Measurements from ENCODE around the gene WASL.
"Not testable (repeated sequence)": the region's sequence is repeated elsewhere in the genome, so short reads cannot be mapped to it uniquely, and the experiment has no call there.

Gene WASL

DNA sequence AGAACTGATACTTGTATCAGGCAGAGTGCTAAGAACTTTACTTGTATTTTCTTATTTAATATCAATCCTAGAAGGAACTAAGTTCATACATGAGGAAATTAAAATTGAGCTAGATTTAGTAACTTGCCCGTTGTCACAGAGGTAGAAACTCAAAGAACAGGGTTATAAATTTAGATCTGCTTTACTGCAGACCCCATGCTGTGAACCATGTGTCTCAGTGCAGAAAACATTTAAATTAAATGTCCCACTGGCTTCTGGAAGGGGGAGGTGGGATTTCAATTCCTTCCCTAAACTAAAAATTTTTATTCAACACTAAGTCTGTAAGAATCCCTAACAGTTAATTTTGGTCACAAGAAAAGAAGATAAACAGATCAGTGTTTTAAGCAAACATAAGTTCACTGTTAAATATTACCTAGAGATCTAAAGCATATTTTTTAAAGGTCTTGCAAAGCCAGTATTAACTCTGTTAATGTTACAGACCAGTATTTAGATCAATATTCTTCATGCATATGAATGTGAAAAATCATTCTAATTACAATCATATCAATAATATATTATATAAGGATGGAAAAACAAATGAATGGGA is 23.1 kb downstream of the WASL start:
- H3K4me1 Mint-ChIP-seq, result peaks cover 73% of the 10 kb centered on the region
- H3K4me3 Mint-ChIP-seq, result no peak overlapping the region
- peaks cover 13% of the 10 kb centered on the region for H3K36me3 Mint-ChIP-seq
- H3K27me3 Mint-ChIP-seq, result no peaks in the 10 kb centered on the region
- no peaks in the 10 kb centered on the region for H3K9me3 Mint-ChIP-seq
- no peak overlapping the region for H3K27ac Mint-ChIP-seq

DNA sequence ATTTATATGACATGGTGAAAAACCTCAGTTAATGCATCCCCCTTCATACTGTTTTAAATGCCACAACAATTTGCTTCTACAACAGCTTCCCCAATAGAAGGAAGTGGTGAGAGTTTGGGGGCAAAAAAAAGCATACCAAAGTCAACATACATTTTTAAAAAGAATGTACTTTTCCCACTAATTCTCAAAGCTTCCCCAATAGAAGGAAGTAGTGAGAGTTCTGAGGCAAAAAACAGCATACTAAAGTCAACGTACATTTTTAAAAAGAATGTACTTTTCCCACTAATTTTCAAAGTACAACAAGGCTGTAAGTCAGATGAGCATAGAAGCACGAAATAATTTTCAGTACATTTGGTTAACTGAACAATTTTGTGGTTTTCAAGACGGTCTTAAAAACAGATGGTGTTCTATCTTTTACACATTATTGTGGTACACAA is 24.0 kb downstream of the WASL start:
- Mint-ChIP-seq H3K27me3 (no peaks in the 10 kb centered on the region), H3K9me3 (no peaks in the 10 kb centered on the region), H3K4me1 (peaks cover 74% of the 10 kb centered on the region), H3K27ac (no peak overlapping the region), H3K4me3 (no peak overlapping the region), H3K36me3 (peaks cover 12% of the 10 kb centered on the region)

- Mint-ChIP-seq H3K4me3 (no peak overlapping the region), H3K27me3 (no peaks in the 10 kb centered on the region), H3K9me3 (no peaks in the 10 kb centered on the region), H3K36me3 (peaks cover 11% of the 10 kb centered on the region), H3K27ac (no peak overlapping the region), H3K4me1 (peaks cover 74% of the 10 kb centered on the region)
These were observed 24.9 kb downstream of the WASL start for GRCh38 chr7:123723913-123724312.

- not testable (repeated sequence) for H3K9me3 Mint-ChIP-seq, H3K27ac Mint-ChIP-seq, H3K4me3 Mint-ChIP-seq, H3K27me3 Mint-ChIP-seq, H3K36me3 Mint-ChIP-seq
- H3K4me1 Mint-ChIP-seq, result peaks cover 68% of the 10 kb centered on the region
These were observed 28.3 kb downstream of the WASL start for GRCh38 chr7:123720527-123720926.

DNA sequence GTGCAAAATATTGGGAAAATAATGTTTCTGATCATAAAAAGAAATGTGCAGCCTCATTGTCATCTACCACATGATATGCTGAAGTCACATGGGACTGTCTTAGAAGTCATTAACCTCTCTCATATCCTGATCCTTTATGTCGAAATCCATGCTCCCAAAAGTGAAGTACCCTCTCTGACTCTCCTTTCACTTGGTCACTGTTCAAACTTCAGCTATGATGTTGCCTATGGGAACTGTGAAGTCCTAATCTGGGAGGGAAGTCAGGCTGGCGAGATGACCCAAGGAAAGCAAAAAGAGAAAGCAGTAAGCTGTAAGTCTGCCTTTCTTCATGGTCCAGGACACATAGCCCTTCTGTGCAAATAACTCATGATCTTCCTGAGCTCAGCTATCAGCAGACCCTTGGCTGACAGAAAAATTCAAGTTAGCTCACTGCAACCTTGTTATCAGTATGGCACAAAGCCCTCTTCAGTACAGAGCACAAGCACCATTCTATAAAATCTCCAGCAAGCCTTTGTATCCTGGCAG is 29.5 kb downstream of the WASL start:
- Mint-ChIP-seq H3K27me3 (no peaks in the 10 kb centered on the region), H3K4me3 (peak overlapping the region; percentile 9), H3K36me3 (peaks cover 6% of the 10 kb centered on the region), H3K9me3 (no peaks in the 10 kb centered on the region), H3K27ac (no peak overlapping the region), H3K4me1 (peaks cover 71% of the 10 kb centered on the region)

- Mint-ChIP-seq H3K9me3 (no peaks in the 10 kb centered on the region), H3K4me3 (no peak overlapping the region), H3K36me3 (peaks cover 7% of the 10 kb centered on the region), H3K27ac (no peak overlapping the region), H3K27me3 (no peaks in the 10 kb centered on the region), H3K4me1 (peaks cover 71% of the 10 kb centered on the region)
These were observed 30.0 kb downstream of the WASL start for GRCh38 chr7:123718773-123719172.

- H3K27ac Mint-ChIP-seq, result no peak overlapping the region
- H3K9me3 Mint-ChIP-seq, result no peaks in the 10 kb centered on the region
- H3K4me3 Mint-ChIP-seq, result no peak overlapping the region
- H3K27me3 Mint-ChIP-seq, result no peaks in the 10 kb centered on the region
- peaks cover 78% of the 10 kb centered on the region for H3K4me1 Mint-ChIP-seq
- peaks cover 7% of the 10 kb centered on the region for H3K36me3 Mint-ChIP-seq
These were observed 31.1 kb downstream of the WASL start for GRCh38 chr7:123717689-123718088.

- H3K4me3 Mint-ChIP-seq, result no peak overlapping the region
- peaks cover 86% of the 10 kb centered on the region for H3K4me1 Mint-ChIP-seq
- H3K9me3 Mint-ChIP-seq, result no peaks in the 10 kb centered on the region
- no peak overlapping the region for H3K27ac Mint-ChIP-seq
- peaks cover 7% of the 10 kb centered on the region for H3K36me3 Mint-ChIP-seq
- no peaks in the 10 kb centered on the region for H3K27me3 Mint-ChIP-seq
These were observed 31.9 kb downstream of the WASL start for GRCh38 chr7:123716877-123717276.

DNA sequence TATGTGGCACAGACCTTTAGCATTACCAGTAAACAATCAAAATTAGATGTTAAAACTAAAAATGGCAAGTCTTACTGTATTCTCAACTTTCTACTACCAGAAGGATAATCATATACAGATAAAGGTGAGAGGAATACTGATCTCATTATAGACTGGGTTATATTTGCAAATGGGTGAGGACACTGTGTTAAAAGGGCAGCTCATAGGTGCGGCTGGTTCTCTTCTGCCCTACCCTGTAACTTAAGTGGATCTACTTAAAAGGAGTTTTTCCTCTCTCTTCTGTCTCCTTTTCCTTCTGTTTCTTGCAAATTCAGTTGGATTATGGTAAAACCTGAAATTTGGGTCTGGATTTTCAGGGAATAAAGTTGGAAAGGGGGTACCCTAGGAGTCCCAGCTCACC is 33.0 kb downstream of the WASL start:
- H3K9me3 Mint-ChIP-seq, result no peaks in the 10 kb centered on the region
- H3K27me3 Mint-ChIP-seq, result no peaks in the 10 kb centered on the region
- H3K36me3 Mint-ChIP-seq, result peaks cover 7% of the 10 kb centered on the region
- no peak overlapping the region for H3K4me3 Mint-ChIP-seq
- H3K27ac Mint-ChIP-seq, result no peak overlapping the region
- peaks cover 87% of the 10 kb centered on the region for H3K4me1 Mint-ChIP-seq

GRCh38 chr7:123715198-123715597 is 33.6 kb downstream of the WASL start:
- no peak overlapping the region for H3K4me3 Mint-ChIP-seq
- peaks cover 88% of the 10 kb centered on the region for H3K4me1 Mint-ChIP-seq
- H3K27me3 Mint-ChIP-seq, result no peaks in the 10 kb centered on the region
- H3K9me3 Mint-ChIP-seq, result no peaks in the 10 kb centered on the region
- peaks cover 7% of the 10 kb centered on the region for H3K36me3 Mint-ChIP-seq
- no peak overlapping the region for H3K27ac Mint-ChIP-seq

DNA sequence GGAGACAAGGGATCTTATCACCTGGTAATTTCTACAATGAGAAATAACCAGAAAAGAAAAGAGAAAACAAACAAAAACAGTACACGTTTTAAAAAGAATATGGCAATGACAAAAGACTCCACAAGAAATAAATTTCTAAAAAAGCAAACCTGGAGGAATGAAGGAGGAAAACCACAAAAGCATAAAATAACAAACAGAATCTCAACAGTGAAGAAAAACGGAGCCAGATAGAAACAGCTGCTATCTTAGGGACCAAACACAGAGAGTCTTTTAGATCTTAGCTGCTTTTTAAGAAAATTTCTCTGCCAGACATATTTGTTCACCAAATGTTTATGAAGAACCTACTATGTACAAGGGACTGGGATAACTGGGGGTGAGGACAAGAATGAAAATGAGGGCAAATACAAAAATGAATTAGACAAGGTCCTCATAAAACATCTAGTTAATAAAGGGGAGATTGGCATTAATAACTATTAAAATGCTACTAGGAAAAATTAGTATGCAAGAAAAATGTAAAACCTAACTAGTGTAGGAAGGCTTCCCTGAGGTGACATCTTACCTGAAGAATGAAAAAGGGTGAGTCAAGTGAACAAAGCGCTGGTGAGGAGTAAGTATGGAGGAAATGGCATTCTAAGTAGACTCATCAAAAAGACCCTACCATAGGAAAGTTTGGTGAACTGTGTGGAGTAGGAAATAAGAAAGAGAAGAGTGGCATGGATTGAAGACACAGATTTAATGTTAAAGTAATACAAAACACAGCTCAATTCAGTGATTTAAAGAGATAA is 34.3 kb downstream of the WASL start:
- Mint-ChIP-seq H3K27me3 (no peaks in the 10 kb centered on the region), H3K9me3 (no peaks in the 10 kb centered on the region), H3K36me3 (peaks cover 7% of the 10 kb centered on the region), H3K27ac (peak overlapping the region; percentile 70), H3K4me3 (peak overlapping the region; percentile 16), H3K4me1 (peaks cover 81% of the 10 kb centered on the region)

- H3K36me3 Mint-ChIP-seq, result peaks cover 7% of the 10 kb centered on the region
- H3K4me1 Mint-ChIP-seq, result peaks cover 69% of the 10 kb centered on the region
- H3K27me3 Mint-ChIP-seq, result no peaks in the 10 kb centered on the region
- no peaks in the 10 kb centered on the region for H3K9me3 Mint-ChIP-seq
- H3K27ac Mint-ChIP-seq, result no peak overlapping the region
- peak overlapping the region; percentile 2 for H3K4me3 Mint-ChIP-seq
These were observed 36.2 kb downstream of the WASL start for GRCh38 chr7:123712619-123713018.

- H3K9me3 Mint-ChIP-seq, result no peaks in the 10 kb centered on the region
- peaks cover 6% of the 10 kb centered on the region for H3K36me3 Mint-ChIP-seq
- peaks cover 64% of the 10 kb centered on the region for H3K4me1 Mint-ChIP-seq
- H3K4me3 Mint-ChIP-seq, result peak overlapping the region; percentile 0
- no peak overlapping the region for H3K27ac Mint-ChIP-seq
- H3K27me3 Mint-ChIP-seq, result no peaks in the 10 kb centered on the region
These were observed 36.9 kb downstream of the WASL start for GRCh38 chr7:123711832-123712293.

- no peaks in the 10 kb centered on the region for H3K27me3 Mint-ChIP-seq
- H3K9me3 Mint-ChIP-seq, result no peaks in the 10 kb centered on the region
- H3K36me3 Mint-ChIP-seq, result peaks cover 6% of the 10 kb centered on the region
- peaks cover 55% of the 10 kb centered on the region for H3K4me1 Mint-ChIP-seq
- H3K27ac Mint-ChIP-seq, result no peak overlapping the region
- H3K4me3 Mint-ChIP-seq, result no peak overlapping the region
These were observed 38.1 kb downstream of the WASL start for GRCh38 chr7:123710683-123711082.

- H3K4me1 Mint-ChIP-seq, result peaks cover 47% of the 10 kb centered on the region
These were observed 39.3 kb downstream of the WASL start for GRCh38 chr7:123709525-123709924.

GRCh38 chr7:123705211-123705901 is 43.4 kb downstream of the WASL start:
- Mint-ChIP-seq H3K36me3 (peaks cover 4% of the 10 kb centered on the region), H3K9me3 (no peaks in the 10 kb centered on the region), H3K27ac (no peak overlapping the region), H3K4me1 (peaks cover 5% of the 10 kb centered on the region), H3K27me3 (no peaks in the 10 kb centered on the region), H3K4me3 (no peak overlapping the region)

More at GRCh38 chr7:123709525-123709924, 39.3 kb downstream of the WASL start:
- H3K4me3 Mint-ChIP-seq, result no peak overlapping the region
- no peaks in the 10 kb centered on the region for H3K27me3 Mint-ChIP-seq
- H3K36me3 Mint-ChIP-seq, result peaks cover 5% of the 10 kb centered on the region
- no peak overlapping the region for H3K27ac Mint-ChIP-seq
- no peaks in the 10 kb centered on the region for H3K9me3 Mint-ChIP-seq
